K562 (cell line): ENCODE data around the gene BCL7C. TPM values are rescaled to one million over a fixed set of nuclear protein-coding genes. Genes with fewer than 3 reads are reported as not detected.

ENCODE experiments used
- CREM ChIP-seq: IDR thresholded peaks from 2 replicates; pipeline ENCODE4 v1.6.1; 2014; ENCODE audit warnings: antibody characterized with exemption, low read depth
- DMBX1 ChIP-seq: fragments of 250-450 bp; sonication (Bioruptor Pico); IDR thresholded peaks from 2 replicates; pipeline ENCODE4 v1.8.0; 2022; ENCODE audit warnings: inconsistent platforms, mild to moderate bottlenecking, moderate library complexity, borderline replicate concordance
- ETV1 ChIP-seq: fragments of 450-650 bp; conservative IDR thresholded peaks from 2 replicates; pipeline ENCODE4 v1.6.1; 2016; ENCODE audit warnings: missing genetic modification characterization, control low read depth, low read depth, missing compliant biosample characterization
- HDAC1 ChIP-seq, 2 experiments: fragments of 450-650 bp; IDR thresholded peaks; 2 replicates each; pipeline ENCODE4 v1.6.1; 2016 to 2017; ENCODE audit warnings: inconsistent platforms in 1 of 2, mild to moderate bottlenecking in 1 of 2, moderate library complexity in 1 of 2
- HDAC8 ChIP-seq: fragments of 450-650 bp; IDR thresholded peaks from 2 replicates; pipeline ENCODE4 v1.6.1; 2016; ENCODE audit warnings: mild to moderate bottlenecking, missing genetic modification characterization, moderate library complexity, missing compliant biosample characterization
- KLF6 ChIP-seq: fragments of 250-450 bp; sonication (Bioruptor Pico); IDR thresholded peaks from 2 replicates; pipeline ENCODE4 v1.4.0; 2020; ENCODE audit warnings: mild to moderate bottlenecking, moderate library complexity, borderline replicate concordance
- LCOR ChIP-seq: sonication (generic); formaldehyde crosslinking; IDR thresholded peaks from 2 replicates; pipeline ENCODE4 v1.8.0; 2022; ENCODE audit warnings: mild to moderate bottlenecking, missing genetic modification reagents
- MTA1 ChIP-seq: fragments of 450-650 bp; IDR thresholded peaks from 2 replicates; pipeline ENCODE4 v1.6.1; 2017; ENCODE audit warnings: borderline replicate concordance
- RBFOX2 ChIP-seq: fragments of 200-400 bp; formaldehyde crosslinking; IDR thresholded peaks from 2 replicates; pipeline ENCODE4 v1.6.1; 2017; ENCODE audit warnings: low read depth, mild to moderate bottlenecking, low read length, moderate library complexity
- RNF2 ChIP-seq: sonication (generic); IDR thresholded peaks from 2 replicates; pipeline ENCODE4 v1.6.1; 2016
- SETDB1 ChIP-seq: IDR thresholded peaks from one replicate; pipeline ENCODE4 v1.6.1; 2012; ENCODE audit warnings: low read length, control low read depth, inconsistent platforms
- YY1 ChIP-seq, 3 experiments: IDR thresholded peaks; 2 replicates each; pipeline ENCODE4 v1.6.1; 2011; ENCODE audit warnings: low read length in 2 of 3, mild to moderate bottlenecking in 2 of 3, moderate library complexity in 2 of 3, borderline replicate concordance in 1 of 3, control low read depth in 1 of 3, low read depth in 1 of 3; ENCODE audit not compliant: insufficient read depth in 3 of 3, insufficient replicate concordance in 2 of 3, control insufficient read depth in 1 of 3, insufficient read length in 1 of 3; ENCODE audit errors: extremely low read depth in 1 of 3
- ZFP36 ChIP-seq: fragments of 150-350 bp; IDR thresholded peaks from 2 replicates; pipeline ENCODE4 v1.6.1; 2018; ENCODE audit warnings: low read length, low read depth; ENCODE audit not compliant: partially characterized antibody
- ZNF134 ChIP-seq: fragments of 250-450 bp; sonication (Bioruptor Pico); conservative IDR thresholded peaks from 2 replicates; pipeline ENCODE4 v1.4.0; 2020
- polyA plus RNA-seq, 8 experiments: library from polyadenylated mRNA; depleted of rRNA in 4 of 8; stranded (reverse) in 5 of 8; unstranded in 3 of 8; fragments of >200 nt; fragmentation: Nextera tagmentation in 2 of 8; fragmentation: Illumina TruSeq in 1 of 8; extraction: Ambion mirVana in 2 of 8; extraction: Trizol in 1 of 8; gene quantifications; 2 replicates each; pipeline versions ENCODE4 v1.2.1 to v1.2.3, GENCODE V29; 2011 to 2014; ENCODE audit warnings: inconsistent platforms in 1 of 8, missing spikeins in 1 of 8
- total RNA-seq, 7 experiments: library from RNA; depleted of rRNA in 6 of 7; stranded (reverse); fragments of >200 nt in 6 of 7; fragmentation: Illumina TruSeq in 2 of 7; extraction: Trizol in 2 of 7; gene quantifications; 2 replicates each; pipeline versions ENCODE4 v1.2.1 to v1.2.3, GENCODE V29; 2011 to 2021; ENCODE audit warnings: low replicate concordance in 1 of 7
- TF ChIP-seq, protein P1 (sequence below): fragments of 250-450 bp; sonication (Bioruptor Pico); IDR thresholded peaks from 2 replicates; pipeline ENCODE4 v1.5.1; 2021; ENCODE audit warnings: mild to moderate bottlenecking
- TF ChIP-seq, protein P2 (sequence below), 2 experiments: fragments of 450-650 bp; conservative IDR thresholded peaks; 2 replicates each; pipeline ENCODE4 v1.6.1; 2017; ENCODE audit warnings: mild to moderate bottlenecking in 2 of 2, moderate library complexity in 2 of 2
- TF ChIP-seq, protein P3 (sequence below): fragments of 150-350 bp; conservative IDR thresholded peaks from 2 replicates; pipeline ENCODE4 v1.6.1; 2014; ENCODE audit warnings: low read length
- TF ChIP-seq, protein P4 (sequence below): fragments of 250-450 bp; sonication (Bioruptor Pico); IDR thresholded peaks from 2 replicates; pipeline ENCODE4 v1.4.0; 2020; ENCODE audit warnings: mild to moderate bottlenecking

The BCL7C gene
- total and polyA plus RNA-seq, 9 of the 15 experiments (the other 6 are each of a cell fraction or from before 2014, with no cell fraction given) = 1.7 to 85.8 (median 19.6) TPM

DNA sequence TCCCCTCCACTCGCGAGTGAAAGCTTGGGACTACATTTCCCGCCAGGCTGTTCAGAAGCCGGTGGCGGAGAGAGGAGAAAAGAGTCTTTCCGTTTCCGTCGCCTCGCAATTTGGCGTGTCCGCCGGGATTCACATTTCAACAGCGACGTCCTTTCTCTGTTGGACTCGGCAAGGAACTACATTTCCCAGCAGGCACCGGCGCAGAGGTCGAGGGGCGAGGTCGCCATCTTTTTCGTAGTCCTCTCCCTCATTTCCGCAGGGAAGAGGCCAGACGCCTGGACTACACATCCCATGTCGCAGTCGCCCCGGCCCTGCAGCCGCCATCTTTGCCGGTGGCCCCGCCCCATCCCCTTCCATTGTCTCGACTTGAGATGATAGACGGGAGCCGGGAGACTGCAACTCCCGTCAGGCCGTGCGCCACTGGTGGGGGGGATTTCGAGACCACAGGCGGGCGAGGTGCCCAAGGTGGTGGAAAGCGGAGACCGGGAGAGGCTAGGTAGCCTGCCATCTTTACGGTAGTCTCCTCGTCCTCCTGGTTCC lies 28.6 kb upstream of the BCL7C start (continued):
- TF ChIP-seq, protein P1, sequence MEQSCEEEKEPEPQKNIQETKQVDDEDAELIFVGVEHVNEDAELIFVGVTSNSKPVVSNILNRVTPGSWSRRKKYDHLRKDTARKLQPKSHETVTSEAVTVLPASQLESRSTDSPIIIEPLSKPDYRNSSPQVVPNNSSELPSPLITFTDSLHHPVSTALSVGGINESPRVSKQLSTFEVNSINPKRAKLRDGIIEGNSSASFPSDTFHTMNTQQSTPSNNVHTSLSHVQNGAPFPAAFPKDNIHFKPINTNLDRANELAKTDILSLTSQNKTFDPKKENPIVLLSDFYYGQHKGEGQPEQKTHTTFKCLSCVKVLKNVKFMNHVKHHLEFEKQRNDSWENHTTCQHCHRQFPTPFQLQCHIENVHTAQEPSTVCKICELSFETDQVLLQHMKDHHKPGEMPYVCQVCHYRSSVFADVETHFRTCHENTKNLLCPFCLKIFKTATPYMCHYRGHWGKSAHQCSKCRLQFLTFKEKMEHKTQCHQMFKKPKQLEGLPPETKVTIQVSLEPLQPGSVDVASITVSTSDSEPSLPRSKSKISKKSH (CRISPR knock-in tag) = no peak
- TF ChIP-seq YY1 (IDR thresholded peaks at IDR 0.05; ENCODE audit: borderline replicate concordance in 1 of 3, control insufficient read depth in 1 of 3, extremely low read depth in 1 of 3, insufficient read depth in 3 of 3, insufficient read length in 1 of 3, insufficient replicate concordance in 2 of 3, low read depth in 1 of 3, low read length in 2 of 3) (peak; percentile 95 to 99 (median 95)), LCOR (CRISPR knock-in tag) (0 out of 2 replicates have a peak, but pooled peaks have one; percentile 40), ZFP36 (peak; percentile 47), ZNF134 (CRISPR knock-in tag) (peak; percentile 72), HDAC1 (IDR thresholded peaks at IDR 0.05) (no peak), RBFOX2 (peak; percentile 93), CREM (peak; percentile 99), ETV1 (tag) (peak; percentile 67), SETDB1 (peak; percentile 70), DMBX1 (CRISPR knock-in tag) (peak; percentile 94), RNF2 (peak; percentile 33; the same call in 1 of the 2 replicates), KLF6 (CRISPR knock-in tag) (peak; percentile 92; the same call in 1 of the 2 replicates), MTA1 (peak; percentile 99), HDAC8 (tag) (peak; percentile 73; the same call in 1 of the 2 replicates)
- TF ChIP-seq, protein P2, sequence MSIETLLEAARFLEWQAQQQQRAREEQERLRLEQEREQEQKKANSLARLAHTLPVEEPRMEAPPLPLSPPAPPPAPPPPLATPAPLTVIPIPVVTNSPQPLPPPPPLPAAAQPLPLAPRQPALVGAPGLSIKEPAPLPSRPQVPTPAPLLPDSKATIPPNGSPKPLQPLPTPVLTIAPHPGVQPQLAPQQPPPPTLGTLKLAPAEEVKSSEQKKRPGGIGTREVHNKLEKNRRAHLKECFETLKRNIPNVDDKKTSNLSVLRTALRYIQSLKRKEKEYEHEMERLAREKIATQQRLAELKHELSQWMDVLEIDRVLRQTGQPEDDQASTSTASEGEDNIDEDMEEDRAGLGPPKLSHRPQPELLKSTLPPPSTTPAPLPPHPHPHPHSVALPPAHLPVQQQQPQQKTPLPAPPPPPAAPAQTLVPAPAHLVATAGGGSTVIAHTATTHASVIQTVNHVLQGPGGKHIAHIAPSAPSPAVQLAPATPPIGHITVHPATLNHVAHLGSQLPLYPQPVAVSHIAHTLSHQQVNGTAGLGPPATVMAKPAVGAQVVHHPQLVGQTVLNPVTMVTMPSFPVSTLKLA (conservative IDR thresholded peaks at IDR 0.05) = peak; percentile 4 to 44; a peak in 1 of 4 replicates
- TF ChIP-seq, protein P3, sequence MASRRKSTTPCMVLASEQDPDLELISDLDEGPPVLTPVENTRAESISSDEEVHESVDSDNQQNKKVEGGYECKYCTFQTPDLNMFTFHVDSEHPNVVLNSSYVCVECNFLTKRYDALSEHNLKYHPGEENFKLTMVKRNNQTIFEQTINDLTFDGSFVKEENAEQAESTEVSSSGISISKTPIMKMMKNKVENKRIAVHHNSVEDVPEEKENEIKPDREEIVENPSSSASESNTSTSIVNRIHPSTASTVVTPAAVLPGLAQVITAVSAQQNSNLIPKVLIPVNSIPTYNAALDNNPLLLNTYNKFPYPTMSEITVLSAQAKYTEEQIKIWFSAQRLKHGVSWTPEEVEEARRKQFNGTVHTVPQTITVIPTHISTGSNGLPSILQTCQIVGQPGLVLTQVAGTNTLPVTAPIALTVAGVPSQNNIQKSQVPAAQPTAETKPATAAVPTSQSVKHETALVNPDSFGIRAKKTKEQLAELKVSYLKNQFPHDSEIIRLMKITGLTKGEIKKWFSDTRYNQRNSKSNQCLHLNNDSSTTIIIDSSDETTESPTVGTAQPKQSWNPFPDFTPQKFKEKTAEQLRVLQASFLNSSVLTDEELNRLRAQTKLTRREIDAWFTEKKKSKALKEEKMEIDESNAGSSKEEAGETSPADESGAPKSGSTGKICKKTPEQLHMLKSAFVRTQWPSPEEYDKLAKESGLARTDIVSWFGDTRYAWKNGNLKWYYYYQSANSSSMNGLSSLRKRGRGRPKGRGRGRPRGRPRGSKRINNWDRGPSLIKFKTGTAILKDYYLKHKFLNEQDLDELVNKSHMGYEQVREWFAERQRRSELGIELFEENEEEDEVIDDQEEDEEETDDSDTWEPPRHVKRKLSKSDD = peak; percentile 61; the same call in 1 of the 2 replicates
- TF ChIP-seq, protein P4, sequence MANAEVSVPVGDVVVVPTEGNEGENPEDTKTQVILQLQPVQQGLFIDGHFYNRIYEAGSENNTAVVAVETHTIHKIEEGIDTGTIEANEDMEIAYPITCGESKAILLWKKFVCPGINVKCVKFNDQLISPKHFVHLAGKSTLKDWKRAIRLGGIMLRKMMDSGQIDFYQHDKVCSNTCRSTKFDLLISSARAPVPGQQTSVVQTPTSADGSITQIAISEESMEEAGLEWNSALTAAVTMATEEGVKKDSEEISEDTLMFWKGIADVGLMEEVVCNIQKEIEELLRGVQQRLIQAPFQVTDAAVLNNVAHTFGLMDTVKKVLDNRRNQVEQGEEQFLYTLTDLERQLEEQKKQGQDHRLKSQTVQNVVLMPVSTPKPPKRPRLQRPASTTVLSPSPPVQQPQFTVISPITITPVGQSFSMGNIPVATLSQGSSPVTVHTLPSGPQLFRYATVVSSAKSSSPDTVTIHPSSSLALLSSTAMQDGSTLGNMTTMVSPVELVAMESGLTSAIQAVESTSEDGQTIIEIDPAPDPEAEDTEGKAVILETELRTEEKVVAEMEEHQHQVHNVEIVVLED (CRISPR knock-in tag) = peak; percentile 68
